ENCODE measurements around the gene GAP43.

The GAP43 gene

GRCh38 chr3:115766587-115767482 is 143.5 kb downstream of the GAP43 start:
- peak; percentile 50 for DNase-seq

DNA sequence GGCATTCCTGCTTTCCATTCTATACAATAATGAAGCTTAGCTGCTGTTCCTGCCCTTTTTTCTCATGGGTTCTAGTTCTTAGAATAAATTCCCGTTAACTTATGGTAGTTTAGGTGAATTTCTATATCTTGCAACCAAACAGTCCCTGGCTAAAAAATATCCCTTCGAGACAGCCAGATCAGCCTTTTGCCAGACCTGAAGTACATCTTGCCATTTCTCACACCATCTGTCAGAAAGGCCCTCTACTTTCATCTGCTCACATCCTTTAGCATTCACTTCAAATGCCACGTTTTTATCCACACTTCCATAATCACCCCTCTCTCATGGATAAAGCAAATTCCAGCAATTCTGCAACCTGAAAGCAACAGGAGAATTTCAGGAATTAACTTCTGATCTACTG is 145.4 kb downstream of the GAP43 start:
- DNase-seq, result no peak
